OCI-LY7 (cell line): ENCODE measurements around the gene TRIP12. TPM values are rescaled to one million over a fixed set of nuclear protein-coding genes. Genes with fewer than 3 reads are reported as not detected.

Experiments used
- BruUV-seq: library from RNA; stranded (reverse); fragments of 400-500 nt; replicated peaks from 2 replicates; lab custom pipeline; 2021; lab: Mats Ljungman, UMichigan
- CTCF ChIA-PET: fragments of 300-600 bp; sonication (Branson Sonifier 250); formaldehyde crosslinking; loops from one replicate; lab custom pipeline; 2022; ENCODE audit warnings: antibody characterized with exemption; ENCODE audit not compliant: unreplicated experiment; lab: Charles Lee
- POLR2A ChIA-PET: fragments of 300-600 bp; sonication (Branson Sonifier 250); formaldehyde crosslinking; loops from one replicate; lab custom pipeline; 2022; ENCODE audit warnings: antibody characterized with exemption; lab: Charles Lee
- DNase-seq: peaks from one replicate; pipeline ENCODE4 v3.0.0-alpha.2; 2015; ENCODE audit warnings: low spot score
- H2AFZ ChIP-seq: fragments of 200-600 bp; sonication (generic), shearing (Covaris generic); 2 replicates; pipeline ENCODE4 v1.6.1; 2014; ENCODE audit warnings: mild to moderate bottlenecking, antibody characterized with exemption, low read length, moderate library complexity
- H3K27ac ChIP-seq: fragments of 200-600 bp; sonication (generic); 2 replicates; pipeline ENCODE4 v1.5.1; 2014; ENCODE audit warnings: mixed run types, low read depth, mild to moderate bottlenecking, moderate library complexity, low read length, inconsistent platforms; ENCODE audit not compliant: poor library complexity, severe bottlenecking
- H3K36me3 ChIP-seq: fragments of 200-600 bp; sonication (generic); 2 replicates; pipeline ENCODE4 v1.6.1; 2014; ENCODE audit warnings: mild to moderate bottlenecking, antibody characterized with exemption, low read length, moderate library complexity, mixed read lengths; ENCODE audit not compliant: insufficient read depth
- H3K4me1 ChIP-seq: fragments of 200-600 bp; sonication (generic); 2 replicates; pipeline ENCODE4 v1.5.1; 2014; ENCODE audit warnings: mild to moderate bottlenecking, low read length; ENCODE audit not compliant: insufficient read depth, poor library complexity, severe bottlenecking
- H3K4me2 ChIP-seq: fragments of 200-600 bp; sonication (generic); 2 replicates; pipeline ENCODE4 v1.6.1; 2014; ENCODE audit warnings: mild to moderate bottlenecking, low read length
- H3K4me3 ChIP-seq: fragments of 200-600 bp; sonication (generic); 2 replicates; pipeline ENCODE4 v1.5.1; 2014; ENCODE audit warnings: mild to moderate bottlenecking, low read depth, low read length; ENCODE audit not compliant: poor library complexity, severe bottlenecking
- H3K79me2 ChIP-seq: fragments of 200-600 bp; sonication (generic); 2 replicates; pipeline ENCODE4 v1.6.1; 2016; ENCODE audit warnings: low read depth, mild to moderate bottlenecking, low read length, moderate library complexity, mixed read lengths; ENCODE audit not compliant: insufficient read depth
- H3K9me2 ChIP-seq: fragments of 200-600 bp; sonication (generic); 2 replicates; pipeline ENCODE4 v1.6.1; 2016; ENCODE audit warnings: mild to moderate bottlenecking, low read length, mixed read lengths; ENCODE audit not compliant: insufficient read depth
- H3K9me3 ChIP-seq: fragments of 200-600 bp; sonication (generic); 2 replicates; pipeline ENCODE4 v1.6.1; 2014; ENCODE audit warnings: mild to moderate bottlenecking, mixed run types, low read length, mixed read lengths
- H4K20me1 ChIP-seq: fragments of 200-600 bp; sonication (generic); 2 replicates; pipeline ENCODE4 v1.6.1; 2014; ENCODE audit warnings: mild to moderate bottlenecking, antibody characterized with exemption, low read length, moderate library complexity, mixed read lengths; ENCODE audit not compliant: insufficient read depth
- CTCF ChIP-seq: fragments of 200-600 bp; sonication (generic); conservative IDR thresholded peaks from 2 replicates; pipeline ENCODE4 v1.5.1; 2014; ENCODE audit warnings: mild to moderate bottlenecking, antibody characterized with exemption, low read length, moderate library complexity, mixed read lengths
- EZH2phosphoT487 ChIP-seq: fragments of 200-600 bp; sonication (generic); IDR thresholded peaks from 2 replicates; pipeline ENCODE4 v1.6.1; 2018; ENCODE audit warnings: low read depth, borderline replicate concordance, mild to moderate bottlenecking, mixed run types, antibody characterized with exemption, low read length, moderate library complexity, mixed read lengths
- intact Hi-C: fragments of 100-400 bp; cut with micrococcal nuclease; formaldehyde crosslinking; loops from one replicate; pipeline ENCODE4 v1.10.0; 2022; ENCODE audit not compliant: unreplicated experiment
- total RNA-seq, 2 experiments: library from RNA; depleted of rRNA in 1 of 2; stranded (reverse); fragments of >200 nt in 1 of 2; shearing (Covaris generic) in 1 of 2; gene quantifications; 2 replicates each; pipeline ENCODE4 v1.2.3, GENCODE V29; 2014 to 2022

TRIP12 gene
- total RNA-seq, 2 experiments from 2014 or later, result 80.0 to 185 TPM

GRCh38 chr2:229821316-229821715, 100.5 kb downstream of the TRIP12 start:
- no peak overlapping the region for H3K4me3 ChIP-seq
- no TSS peak for BruUV-seq
- TF ChIP-seq EZH2phosphoT487, result no peak
- no peak for TF ChIP-seq CTCF

GRCh38 chr2:229818230-229818629, 103.6 kb downstream of the TRIP12 start:
- BruUV-seq, result no TSS peak
- Histone ChIP-seq H3K27ac (no peak overlapping the region), H3K4me3 (no peak overlapping the region), H3K9me2 (0 out of 2 replicates have a peak, but pooled peaks cover 5% of the 10 kb centered on the region), H4K20me1 (no peaks in the 10 kb centered on the region), H3K9me3 (no peaks in the 10 kb centered on the region), H3K36me3 (peaks cover 53% of the 10 kb centered on the region), H3K4me1 (no peaks in the 10 kb centered on the region), H3K4me2 (no peak overlapping the region), H2AFZ (no peak overlapping the region), H3K79me2 (no peaks in the 10 kb centered on the region)
- ChIA-PET POLR2A (no interaction called here), CTCF (no interaction called here)
- intact Hi-C loops, result no loop called here
- no peak for DNase-seq
- TF ChIP-seq CTCF, result no peak
- no peak for TF ChIP-seq EZH2phosphoT487

More at GRCh38 chr2:229821316-229821715, 100.5 kb downstream of the TRIP12 start:
- no peaks in the 10 kb centered on the region; the same call in 1 of the 2 replicates for H3K79me2 ChIP-seq
- H3K36me3 ChIP-seq, result peaks cover 39% of the 10 kb centered on the region
- H2AFZ ChIP-seq, result no peak overlapping the region
- DNase-seq, result no peak
- intact Hi-C loops, result no loop called here
- no peak overlapping the region for H3K27ac ChIP-seq
- no peaks in the 10 kb centered on the region for H3K9me3 ChIP-seq
- H3K4me2 ChIP-seq, result no peak overlapping the region
- ChIA-PET CTCF (no interaction called here), POLR2A (no interaction called here)
- 0 out of 2 replicates have a peak, but pooled peaks cover 5% of the 10 kb centered on the region for H3K9me2 ChIP-seq
- no peaks in the 10 kb centered on the region for H4K20me1 ChIP-seq
- H3K4me1 ChIP-seq, result no peaks in the 10 kb centered on the region

GRCh38 chr2:229815858-229816257, 106.0 kb downstream of the TRIP12 start:
- H3K27ac ChIP-seq, result no peak overlapping the region
- intact Hi-C loops, result no loop called here

More at GRCh38 chr2:229815858-229816257, 106.0 kb downstream of the TRIP12 start:
- no peaks in the 10 kb centered on the region for H4K20me1 ChIP-seq
- H3K79me2 ChIP-seq, result no peaks in the 10 kb centered on the region
- H3K9me2 ChIP-seq, result no peaks in the 10 kb centered on the region
- DNase-seq, result no peak
- H3K4me1 ChIP-seq, result no peaks in the 10 kb centered on the region
- no peak overlapping the region for H3K4me3 ChIP-seq
- ChIA-PET CTCF (no interaction called here), POLR2A (interaction anchor here (0.6 to 1.3 kb wide), 5 partner anchors 13 to 50 kb away, joined by 3 to 5 read pairs (median 3); no protein-coding TSS in a partner anchor)
- no TSS peak for BruUV-seq
- H3K4me2 ChIP-seq, result no peak overlapping the region
- H2AFZ ChIP-seq, result no peak overlapping the region
- TF ChIP-seq EZH2phosphoT487, result no peak
- no peak for TF ChIP-seq CTCF
- H3K9me3 ChIP-seq, result no peaks in the 10 kb centered on the region
- H3K36me3 ChIP-seq, result peaks cover 64% of the 10 kb centered on the region
